Lower leg skin (tissue), 3 donors: ENCODE data around the gene EYS.

Experiments
- POLR2A ChIP-seq, 2 donors: fragments of 450-650 bp; IDR thresholded peaks; one replicate each; pipeline ENCODE4 v1.6.1; 2016 to 2017; ENCODE audit warnings: antibody characterized with exemption in 2 of 2, mild to moderate bottlenecking in 1 of 2, moderate library complexity in 1 of 2
- TF ChIP-seq, protein P1 (sequence below), 3 donors: fragments of 450-650 bp; IDR thresholded peaks; one replicate each; pipeline ENCODE4 v1.5.1; 2016; ENCODE audit warnings: antibody characterized with exemption in 3 of 3, mild to moderate bottlenecking in 3 of 3, moderate library complexity in 2 of 3

DNA sequence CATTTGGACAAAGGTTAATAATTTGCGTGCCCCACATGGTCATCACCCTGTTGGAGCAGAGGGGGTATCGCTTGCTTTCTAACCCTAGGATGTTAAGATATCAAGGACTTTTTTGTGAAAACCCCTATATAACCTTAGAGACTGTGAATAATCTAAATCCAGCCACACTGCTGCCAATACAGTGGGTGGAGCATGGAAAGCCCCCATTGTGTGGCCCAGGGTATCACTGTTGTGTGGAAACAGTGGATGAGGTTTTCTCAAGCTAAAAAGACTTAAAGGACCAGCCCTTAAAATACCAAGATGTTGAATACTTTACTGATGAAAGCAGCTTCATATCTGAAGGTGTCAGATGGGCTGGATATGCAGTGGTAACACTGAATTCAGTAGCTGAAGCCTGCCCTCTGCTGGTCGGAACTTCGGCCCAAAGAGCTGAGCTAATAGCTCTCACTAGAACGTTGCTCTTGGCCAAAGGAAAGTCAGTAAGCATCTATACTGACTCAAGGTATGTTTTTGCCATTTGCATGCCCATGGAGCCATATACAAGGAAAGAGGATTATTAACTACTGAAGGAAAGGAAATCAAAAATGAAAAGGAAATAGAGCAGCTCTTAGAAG lies 1376.2 kb downstream of the EYS start:
- TF ChIP-seq, protein P1, sequence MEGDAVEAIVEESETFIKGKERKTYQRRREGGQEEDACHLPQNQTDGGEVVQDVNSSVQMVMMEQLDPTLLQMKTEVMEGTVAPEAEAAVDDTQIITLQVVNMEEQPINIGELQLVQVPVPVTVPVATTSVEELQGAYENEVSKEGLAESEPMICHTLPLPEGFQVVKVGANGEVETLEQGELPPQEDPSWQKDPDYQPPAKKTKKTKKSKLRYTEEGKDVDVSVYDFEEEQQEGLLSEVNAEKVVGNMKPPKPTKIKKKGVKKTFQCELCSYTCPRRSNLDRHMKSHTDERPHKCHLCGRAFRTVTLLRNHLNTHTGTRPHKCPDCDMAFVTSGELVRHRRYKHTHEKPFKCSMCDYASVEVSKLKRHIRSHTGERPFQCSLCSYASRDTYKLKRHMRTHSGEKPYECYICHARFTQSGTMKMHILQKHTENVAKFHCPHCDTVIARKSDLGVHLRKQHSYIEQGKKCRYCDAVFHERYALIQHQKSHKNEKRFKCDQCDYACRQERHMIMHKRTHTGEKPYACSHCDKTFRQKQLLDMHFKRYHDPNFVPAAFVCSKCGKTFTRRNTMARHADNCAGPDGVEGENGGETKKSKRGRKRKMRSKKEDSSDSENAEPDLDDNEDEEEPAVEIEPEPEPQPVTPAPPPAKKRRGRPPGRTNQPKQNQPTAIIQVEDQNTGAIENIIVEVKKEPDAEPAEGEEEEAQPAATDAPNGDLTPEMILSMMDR (IDR thresholded peaks at IDR 0.05), result no peak
- TF ChIP-seq POLR2A (IDR thresholded peaks at IDR 0.05), result no peak
